HG02840 (cell line): Measurements from ENCODE around the gene S100B.
"Not testable (repeated sequence)": the region's sequence is repeated elsewhere in the genome, so short reads cannot be mapped to it uniquely, and the experiment has no call there.

Experiments used
- ATAC-seq: cut with Tn5 transposase; IDR thresholded peaks from one replicate; pipeline ENCODE4 v1.9.1; 2021; ENCODE audit warnings: mild to moderate bottlenecking, moderate library complexity, moderate number of reproducible peaks; ENCODE audit not compliant: unreplicated experiment, low FRiP score

S100B gene

DNA sequence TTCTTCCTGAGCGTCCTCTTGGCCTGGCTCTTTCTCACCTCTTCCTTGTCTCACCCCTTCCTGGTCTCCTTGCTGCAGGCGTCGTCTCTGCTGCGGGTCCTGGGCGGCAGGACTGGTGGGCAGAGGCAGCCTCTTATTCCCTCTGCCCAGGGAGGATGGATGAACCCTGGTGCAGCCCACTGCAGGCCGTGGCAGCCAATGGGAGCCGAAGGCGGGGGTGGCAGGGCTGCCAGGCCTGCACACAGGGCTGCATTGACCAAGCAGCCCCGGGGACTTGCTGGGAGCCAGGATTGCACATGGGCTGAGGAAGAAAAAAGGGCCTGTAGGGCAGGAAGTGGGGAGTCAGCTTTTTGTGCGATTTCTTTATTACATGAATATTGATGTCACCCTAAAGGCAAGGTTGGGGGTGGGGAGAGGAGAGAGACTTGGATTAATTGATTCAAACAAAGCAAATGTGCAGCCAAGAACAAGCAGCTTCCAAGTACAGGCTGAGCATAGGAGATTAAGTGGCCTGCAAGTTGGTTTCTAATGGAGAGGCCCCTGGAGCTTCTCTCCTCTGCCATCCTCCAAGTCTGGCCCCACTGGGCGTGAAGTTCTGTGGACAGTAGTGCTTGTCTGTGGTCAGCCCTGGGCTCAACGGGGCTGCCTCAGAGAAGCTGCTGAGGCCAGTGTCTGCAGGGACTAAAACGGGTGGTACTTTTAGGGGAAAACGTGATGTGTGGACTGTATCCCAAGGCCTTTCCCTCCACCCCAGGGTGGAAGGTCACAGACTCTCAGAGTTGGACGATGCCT is at the start of gene S100B:
Gene S100B, minus strand, starts transcription at position 108 of the 792 bp plus-strand sequence. CDS start 2,667 bp downstream, outside the sequence.
- ATAC-seq: no peak

DNA sequence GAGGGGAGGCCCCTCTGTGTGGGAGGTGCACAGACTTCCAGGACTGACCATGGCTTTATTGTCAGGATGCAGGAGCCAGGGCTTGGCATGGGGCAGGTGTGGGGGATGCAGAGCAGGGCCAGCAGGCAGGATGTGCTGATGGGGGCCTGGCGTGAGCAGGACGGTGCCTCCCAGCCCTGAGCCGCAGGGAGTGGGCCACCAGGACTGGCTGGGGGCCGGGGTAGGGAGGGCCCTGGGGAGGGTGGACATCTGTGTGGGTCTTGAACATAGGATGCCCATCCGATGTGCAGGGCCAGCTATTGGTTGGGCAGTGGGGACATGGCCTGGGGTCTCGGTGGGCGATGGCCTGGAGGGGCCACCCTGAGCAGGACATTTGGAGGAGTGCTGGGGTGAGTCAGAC is 46.2 kb upstream of the S100B start:
- ATAC-seq: no peak

DNA sequence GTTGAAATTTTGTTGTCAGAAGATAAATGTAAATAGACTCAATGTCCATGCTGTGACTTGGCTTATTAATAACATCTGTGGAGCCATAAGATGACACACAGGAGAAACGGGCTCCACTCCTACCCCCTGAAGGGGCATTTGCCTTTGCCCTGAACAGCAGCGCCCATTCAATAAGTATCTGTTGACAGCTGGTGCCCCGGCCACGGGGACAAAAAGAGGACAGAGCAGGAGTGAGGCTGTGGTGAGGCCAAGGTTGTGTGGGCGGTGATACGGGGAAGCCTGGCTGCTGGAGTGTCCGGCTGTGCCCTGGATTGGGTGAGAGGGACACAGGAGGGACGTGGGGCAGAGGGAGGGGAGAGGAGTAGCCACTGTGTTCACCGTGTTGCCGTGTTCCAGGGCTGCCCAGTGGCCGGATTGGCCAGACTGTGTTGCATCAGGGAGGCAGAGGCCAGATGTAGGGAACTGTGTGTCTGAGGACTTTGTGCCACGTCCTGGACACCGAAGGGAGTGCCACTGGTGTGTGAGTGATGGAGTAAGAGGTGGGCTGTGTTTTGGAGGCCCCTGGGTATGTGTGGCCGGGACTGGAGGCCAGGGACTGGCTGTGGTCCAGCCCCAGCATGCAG is 45.7 kb upstream of the S100B start:
- no peak for ATAC-seq

DNA sequence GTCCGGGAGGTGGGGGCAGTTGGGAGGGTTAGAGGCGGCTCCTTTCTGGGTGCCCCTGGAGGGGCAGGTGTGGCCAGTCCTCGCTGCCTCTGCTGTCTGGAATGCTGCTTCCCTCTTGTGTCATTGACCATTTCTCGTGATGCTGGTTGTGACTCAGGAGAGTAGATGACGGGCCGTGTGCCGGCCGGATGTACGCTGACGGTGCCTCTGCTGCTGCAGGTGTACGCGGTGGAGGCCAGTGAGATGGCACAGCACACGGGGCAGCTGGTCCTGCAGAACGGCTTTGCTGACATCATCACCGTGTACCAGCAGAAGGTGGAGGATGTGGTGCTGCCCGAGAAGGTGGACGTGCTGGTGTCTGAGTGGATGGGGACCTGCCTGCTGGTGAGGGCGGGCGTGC is 44.5 kb upstream of the S100B start:
- ATAC-seq: no peak

DNA sequence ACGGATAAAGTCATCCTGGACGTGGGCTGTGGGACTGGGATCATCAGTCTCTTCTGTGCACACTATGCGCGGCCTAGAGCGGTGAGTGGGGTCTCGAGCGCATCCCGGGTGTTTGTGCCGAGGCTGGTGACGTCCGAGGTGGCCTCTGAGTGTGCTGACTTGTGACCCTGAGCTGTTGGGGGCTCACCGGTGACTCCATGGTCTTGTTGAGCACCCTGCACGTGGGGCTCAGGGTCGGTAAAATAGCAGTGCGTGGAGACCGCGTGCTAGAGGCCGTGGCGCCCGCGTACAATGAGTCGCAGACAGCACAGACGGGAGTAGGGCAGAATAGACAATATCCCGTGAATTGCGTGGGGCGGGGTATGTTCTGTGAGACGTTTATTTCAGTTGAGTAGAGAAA is 43.7 kb upstream of the S100B start:
- no peak for ATAC-seq

DNA sequence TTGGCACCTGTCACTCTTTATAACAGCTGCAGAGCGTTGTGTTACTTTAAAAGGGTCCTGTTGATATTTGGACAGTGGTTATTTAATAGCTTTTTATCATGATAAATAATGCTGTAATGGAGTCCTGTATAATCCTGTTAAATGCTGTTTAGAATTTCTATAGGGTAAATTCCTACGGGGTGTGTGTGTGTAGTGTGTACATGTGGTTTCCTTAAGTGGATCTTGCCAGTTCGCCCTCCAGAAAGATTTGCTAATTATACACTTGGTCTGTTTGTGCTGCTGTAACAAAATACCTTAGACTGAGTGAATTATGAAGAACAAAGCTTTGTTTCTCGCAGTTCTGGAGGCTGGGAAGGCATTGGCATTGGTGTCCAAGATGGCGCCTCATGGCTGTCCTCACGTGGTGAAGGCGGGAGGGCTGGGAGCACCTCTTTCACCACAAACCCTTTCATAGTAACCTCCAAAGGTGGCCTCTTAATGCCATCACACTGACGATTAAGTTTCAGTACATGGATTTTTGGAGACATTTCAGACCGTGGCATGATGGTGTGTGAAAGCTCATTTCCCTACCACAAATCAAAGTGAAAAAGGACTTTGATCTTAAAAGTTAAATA is 41.8 kb upstream of the S100B start:
- no peak for ATAC-seq

- ATAC-seq: no peak
Measured at GRCh38 chr21:46645840-46646239, 41.0 kb upstream of the S100B start.

GRCh38 chr21:46643379-46644177 is 38.7 kb upstream of the S100B start:
- no peak for ATAC-seq

GRCh38 chr21:46641656-46642055 is 36.8 kb upstream of the S100B start:
- ATAC-seq: no peak

DNA sequence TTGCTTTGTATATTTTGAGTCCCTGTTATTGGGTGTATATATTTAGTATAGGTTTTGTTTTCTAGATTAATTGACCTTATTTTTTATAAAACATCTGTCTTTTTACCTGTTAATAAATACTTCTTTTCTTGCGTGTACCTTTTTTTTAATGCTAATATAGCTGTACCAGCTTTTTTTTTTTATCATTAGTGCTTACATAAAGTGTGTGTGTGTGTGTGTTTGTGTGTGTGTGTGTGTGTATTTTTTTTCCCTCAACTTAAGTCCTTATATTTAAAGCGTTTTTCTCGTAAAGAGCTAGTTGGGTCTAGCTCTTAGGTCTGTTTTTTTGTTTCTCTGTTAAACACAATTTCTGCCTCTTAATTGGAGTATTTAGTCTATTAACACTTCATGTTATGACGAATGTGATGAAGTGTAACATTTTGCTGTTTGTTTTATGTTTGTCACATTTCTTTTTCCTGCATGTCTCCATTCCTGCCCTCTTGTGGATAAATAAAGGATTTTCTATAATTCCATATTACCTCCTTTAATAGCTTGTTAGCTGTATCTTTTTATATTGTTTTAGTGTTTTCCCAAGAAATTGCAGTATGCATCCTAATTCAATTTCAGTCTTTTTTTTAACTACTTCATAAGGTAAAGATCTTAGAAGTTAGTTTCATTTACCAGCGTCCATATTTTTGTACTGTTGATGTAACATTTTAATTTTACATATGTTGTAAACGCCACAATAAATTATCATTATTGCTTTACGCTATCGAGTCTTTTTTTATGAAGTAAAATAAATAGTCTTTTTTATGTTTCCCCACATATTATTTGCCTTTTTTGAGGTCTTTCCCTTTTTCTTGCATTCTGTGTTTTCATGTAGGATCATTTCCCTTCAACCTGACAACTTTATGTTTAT is 34.9 kb upstream of the S100B start:
- no peak for ATAC-seq

DNA sequence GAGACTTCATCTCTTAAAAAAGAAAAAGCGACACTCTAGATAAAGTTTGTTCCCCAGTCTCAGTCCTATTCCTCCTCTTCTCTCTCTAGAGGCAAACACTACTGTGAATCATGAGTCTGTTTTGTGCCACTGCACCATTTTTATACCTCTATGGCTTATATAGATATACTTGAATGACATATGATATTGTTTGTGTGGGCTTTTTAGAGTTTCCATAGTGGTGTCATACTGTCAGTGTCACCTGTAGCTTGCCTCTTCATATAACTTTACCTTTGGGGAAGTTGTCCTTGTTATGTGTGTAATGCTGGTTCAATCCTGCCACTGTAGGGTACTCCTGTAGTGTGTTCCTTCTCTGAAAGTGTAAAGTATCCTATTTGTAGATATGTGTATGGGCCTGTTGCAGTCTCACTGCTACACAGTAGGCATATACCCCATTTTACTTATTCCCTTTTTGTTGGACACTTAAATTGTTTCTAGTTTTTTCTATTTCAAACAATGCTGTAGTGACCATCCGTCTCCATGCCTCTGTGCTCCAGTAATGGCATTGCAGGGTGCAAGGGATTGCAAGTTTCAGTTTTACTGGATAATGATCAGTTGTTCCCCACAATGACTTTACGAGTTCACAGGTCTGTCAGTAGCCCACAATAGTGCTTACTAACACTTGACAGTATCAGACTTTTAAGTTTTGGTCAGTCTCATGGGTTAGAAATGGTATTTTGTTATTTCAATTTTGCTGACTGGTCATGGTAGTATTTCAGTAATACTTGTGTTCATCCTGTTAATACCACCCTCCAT is 33.3 kb upstream of the S100B start:
- ATAC-seq: no peak

DNA sequence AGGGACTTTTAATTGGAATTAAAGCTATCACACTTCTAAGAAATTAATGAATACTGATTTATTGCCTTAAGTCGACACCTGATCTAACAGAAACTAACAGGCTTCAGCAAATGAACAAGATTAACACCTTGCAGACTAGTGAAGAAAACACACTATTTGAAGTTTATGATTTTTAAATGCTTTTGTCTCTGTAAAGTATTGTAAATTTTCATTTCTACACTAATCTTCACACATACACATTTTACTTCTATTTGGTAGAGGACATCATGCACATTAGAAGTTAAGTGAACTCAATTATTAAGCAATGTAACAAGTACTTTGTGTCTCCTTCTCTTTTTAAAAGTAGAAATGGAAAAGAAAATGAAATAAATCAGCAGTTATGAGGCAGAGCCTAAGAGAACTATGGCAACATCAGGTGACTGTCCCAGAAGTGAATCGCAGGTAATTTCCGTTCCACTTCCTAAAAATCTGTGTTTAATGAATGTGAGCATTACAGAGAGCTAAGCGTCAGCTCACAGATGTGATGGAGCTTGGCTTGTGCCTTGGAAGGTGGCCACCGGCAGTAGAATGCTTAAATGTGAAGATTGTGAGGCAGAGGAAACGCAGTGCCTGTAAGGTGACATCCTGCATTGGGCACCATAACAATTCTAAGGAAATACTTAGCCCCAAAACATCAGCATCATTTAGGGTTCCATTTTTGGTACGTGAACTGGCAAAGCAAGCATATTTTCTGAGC is 31.8 kb upstream of the S100B start:
- no peak for ATAC-seq

DNA sequence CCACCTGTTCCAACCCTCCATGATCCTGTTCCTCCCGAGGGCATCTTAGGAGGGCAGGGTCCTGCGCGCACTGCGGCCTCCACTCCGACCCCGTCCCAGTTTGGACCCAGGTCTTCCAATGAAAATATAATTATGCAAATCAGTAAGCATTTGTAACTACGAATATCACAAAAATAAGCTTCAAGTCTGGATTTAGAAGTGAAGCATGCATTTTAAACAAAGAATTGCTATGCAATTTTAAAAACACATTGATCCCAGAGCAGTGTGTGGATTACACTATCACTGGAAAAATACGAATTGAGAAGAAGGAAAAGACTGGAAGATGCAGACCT is 31.3 kb upstream of the S100B start:
- no peak for ATAC-seq

DNA sequence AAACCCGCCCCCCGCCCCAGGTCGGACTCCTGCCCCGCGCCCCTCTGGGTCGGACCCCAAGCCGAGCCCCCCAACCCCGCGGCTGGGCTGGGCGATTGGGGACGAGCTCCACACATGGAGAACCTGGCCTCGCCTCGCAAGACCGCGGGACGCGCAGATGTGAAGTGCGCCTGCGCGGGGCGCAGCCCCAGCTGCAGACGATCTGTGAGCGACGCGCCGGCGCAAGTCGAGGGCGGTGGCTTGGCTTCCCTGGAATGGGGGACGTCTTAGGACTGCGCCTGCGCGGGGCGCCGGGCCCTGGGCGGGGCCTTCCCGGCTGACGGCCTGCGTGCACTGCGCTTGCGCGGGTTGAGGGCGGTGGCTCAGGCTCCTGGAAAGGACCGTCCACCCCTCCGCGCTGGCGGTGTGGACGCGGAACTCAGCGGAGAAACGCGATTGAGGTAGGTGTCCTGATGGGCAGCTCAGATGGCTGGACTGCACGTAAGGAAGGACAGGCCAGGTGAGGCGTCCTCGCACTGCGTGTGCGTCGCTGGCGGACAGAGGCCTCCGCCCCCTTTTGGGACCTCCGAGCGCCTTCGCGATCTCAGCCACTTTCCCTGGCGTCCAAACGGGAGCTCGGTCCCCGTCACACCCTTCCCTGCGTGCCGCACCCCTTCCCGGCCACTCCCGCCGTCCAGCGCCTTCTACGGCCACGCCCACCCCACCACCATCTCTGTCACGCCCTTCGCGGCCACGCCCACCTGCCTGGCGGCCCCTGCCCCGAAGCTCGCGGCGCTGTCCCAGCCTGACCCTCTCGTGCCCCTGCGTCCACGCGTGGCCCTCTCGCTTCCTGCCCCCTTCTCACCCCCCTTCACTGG is 30.7 kb upstream of the S100B start, which contains the start of gene PRMT2:
Gene PRMT2, plus strand, starts transcription at position 351 of the 857 bp plus-strand sequence. CDS start 1,278 bp downstream, outside the sequence.
- peak; percentile 96 for ATAC-seq

DNA sequence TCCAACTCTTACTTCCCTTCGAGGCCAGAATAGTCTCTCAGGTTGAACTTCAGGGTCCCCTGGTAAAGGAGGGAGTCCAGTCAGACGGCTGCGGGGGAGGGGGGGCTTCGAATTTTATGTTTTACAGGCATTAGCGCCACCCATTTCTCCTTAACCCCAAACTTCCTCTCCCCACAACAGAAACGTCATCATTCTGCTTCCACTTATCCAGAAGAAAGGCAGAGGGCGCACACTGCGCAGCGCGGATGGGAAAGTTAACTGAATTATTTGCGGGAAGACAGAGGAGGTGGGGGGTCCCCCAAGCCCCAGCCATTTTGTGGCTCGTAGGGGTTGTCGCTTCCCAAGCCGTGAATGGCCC is 30.1 kb upstream of the S100B start:
- peak; percentile 15 for ATAC-seq

DNA sequence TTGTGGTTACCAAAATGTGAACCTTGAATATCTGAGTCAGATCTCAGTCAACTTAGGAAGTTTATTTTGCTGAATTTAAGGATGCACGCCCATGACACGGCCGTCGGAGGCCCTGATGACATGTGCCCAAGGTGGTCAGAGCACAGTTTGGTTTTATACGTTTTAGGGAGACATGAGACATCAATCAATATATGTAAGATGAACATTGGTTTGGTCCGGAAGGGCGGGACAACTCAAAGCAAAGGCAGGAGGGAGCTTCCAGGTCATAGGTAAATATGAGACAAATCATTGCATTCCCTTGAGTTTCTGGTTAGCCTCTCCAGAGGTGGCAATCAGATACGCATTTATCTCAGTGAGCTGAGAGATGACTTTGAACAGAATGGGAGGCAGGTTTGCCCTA is 29.5 kb upstream of the S100B start:
- ATAC-seq: no peak

- no peak for ATAC-seq
Measured at GRCh38 chr21:46633566-46633965, 28.7 kb upstream of the S100B start.

GRCh38 chr21:46630915-46631314 is 26.0 kb upstream of the S100B start:
- ATAC-seq: not testable (repeated sequence)
